NCI-H460 (cell line): ENCODE data around the gene HMGCL. TPM values are rescaled to one million over a fixed set of nuclear protein-coding genes. Genes with fewer than 3 reads are reported as not detected.
"Not testable (repeated sequence)": the region's sequence is repeated elsewhere in the genome, so short reads cannot be mapped to it uniquely, and the experiment has no call there.

Experiments used
- DNase-seq: peaks from one replicate; pipeline ENCODE4 v3.0.0-alpha.2; 2016; ENCODE audit warnings: low read depth; ENCODE audit errors: extremely low read depth
- polyA plus RNA-seq: library from polyadenylated mRNA; depleted of rRNA; stranded (reverse); fragments of >200 nt; gene quantifications from 2 replicates; pipeline ENCODE4 v1.2.3, GENCODE V29; 2014; cell fraction: nucleus; rRNA removed
- total RNA-seq: library from RNA; depleted of rRNA; stranded (reverse); fragments of >200 nt; shearing (Covaris generic); gene quantifications from 2 replicates; pipeline ENCODE4 v1.2.3, GENCODE V29; 2014; rRNA removed

HMGCL gene
- total RNA-seq: 29.1 and 30.0 TPM in 2 replicates
- polyA plus RNA-seq: 8.3 and 20.7 TPM in 2 replicates

- DNase-seq: peak; percentile 76
Measured at GRCh38 chr1:23825076-23825761, at the start of gene HMGCL. TSS of gene HMGCL (minus strand) at chr1:23825429. CDS start at chr1:23825415, 14 bp downstream.

GRCh38 chr1:23872421-23872820, 47.2 kb upstream of the HMGCL start:
- DNase-seq: no peak

- DNase-seq: no peak
Measured at GRCh38 chr1:23869051-23869450, 43.8 kb upstream of the HMGCL start.

GRCh38 chr1:23868557-23869016, 43.4 kb upstream of the HMGCL start:
- DNase-seq: no peak

- DNase-seq: peak; percentile 83
Measured at GRCh38 chr1:23867895-23868556, 42.8 kb upstream of the HMGCL start, which contains the start of gene FUCA1. TSS of gene FUCA1 (minus strand) at chr1:23868290. CDS start at chr1:23868286, 4 bp downstream.

GRCh38 chr1:23867542-23867894, 42.3 kb upstream of the HMGCL start:
- no peak for DNase-seq

- DNase-seq: no peak
Measured at GRCh38 chr1:23865543-23865930, 40.3 kb upstream of the HMGCL start.

GRCh38 chr1:23864801-23865542, 39.7 kb upstream of the HMGCL start:
- DNase-seq: no peak

GRCh38 chr1:23862640-23863039, 37.4 kb upstream of the HMGCL start:
- no peak for DNase-seq

GRCh38 chr1:23854568-23854967, 29.3 kb upstream of the HMGCL start:
- DNase-seq: no peak

GRCh38 chr1:23853124-23853523, 27.9 kb upstream of the HMGCL start:
- not testable (repeated sequence) for DNase-seq

GRCh38 chr1:23851406-23851805, 26.2 kb upstream of the HMGCL start:
- not testable (repeated sequence) for DNase-seq

GRCh38 chr1:23848673-23849616, 23.7 kb upstream of the HMGCL start:
- DNase-seq: no peak

- not testable (repeated sequence) for DNase-seq
Measured at GRCh38 chr1:23847482-23848095, 22.4 kb upstream of the HMGCL start.

GRCh38 chr1:23845163-23845562, 19.9 kb upstream of the HMGCL start:
- DNase-seq: no peak

GRCh38 chr1:23843644-23844043, 18.4 kb upstream of the HMGCL start:
- no peak for DNase-seq

- DNase-seq: peak; percentile 24
Measured at GRCh38 chr1:23838401-23838866, 13.2 kb upstream of the HMGCL start.

GRCh38 chr1:23837908-23838307, 12.7 kb upstream of the HMGCL start:
- DNase-seq: no peak

GRCh38 chr1:23836037-23836436, 10.8 kb upstream of the HMGCL start:
- DNase-seq: no peak

GRCh38 chr1:23834156-23834555, 8.9 kb upstream of the HMGCL start:
- not testable (repeated sequence) for DNase-seq
